SK-N-MC (cell line): ENCODE measurements around the gene HNRNPM.

Experiments used
- EZH2 ChIP-seq: fragments of 200-600 bp; sonication (generic); IDR thresholded peaks from one replicate; pipeline ENCODE4 v1.6.1; 2017; ENCODE audit warnings: antibody characterized with exemption
- FOXP2 ChIP-seq: optimal IDR thresholded peaks from 2 replicates; pipeline ENCODE3; 2011; ENCODE audit warnings: mild to moderate bottlenecking, moderate library complexity; ENCODE audit not compliant: insufficient read depth; ENCODE audit errors: extremely low read length, control extremely low read depth
- POLR2AphosphoS5 ChIP-seq: IDR thresholded peaks from 2 replicates; pipeline ENCODE4 v1.6.1; 2012; ENCODE audit warnings: mild to moderate bottlenecking, low read depth, low read length, borderline replicate concordance

DNA sequence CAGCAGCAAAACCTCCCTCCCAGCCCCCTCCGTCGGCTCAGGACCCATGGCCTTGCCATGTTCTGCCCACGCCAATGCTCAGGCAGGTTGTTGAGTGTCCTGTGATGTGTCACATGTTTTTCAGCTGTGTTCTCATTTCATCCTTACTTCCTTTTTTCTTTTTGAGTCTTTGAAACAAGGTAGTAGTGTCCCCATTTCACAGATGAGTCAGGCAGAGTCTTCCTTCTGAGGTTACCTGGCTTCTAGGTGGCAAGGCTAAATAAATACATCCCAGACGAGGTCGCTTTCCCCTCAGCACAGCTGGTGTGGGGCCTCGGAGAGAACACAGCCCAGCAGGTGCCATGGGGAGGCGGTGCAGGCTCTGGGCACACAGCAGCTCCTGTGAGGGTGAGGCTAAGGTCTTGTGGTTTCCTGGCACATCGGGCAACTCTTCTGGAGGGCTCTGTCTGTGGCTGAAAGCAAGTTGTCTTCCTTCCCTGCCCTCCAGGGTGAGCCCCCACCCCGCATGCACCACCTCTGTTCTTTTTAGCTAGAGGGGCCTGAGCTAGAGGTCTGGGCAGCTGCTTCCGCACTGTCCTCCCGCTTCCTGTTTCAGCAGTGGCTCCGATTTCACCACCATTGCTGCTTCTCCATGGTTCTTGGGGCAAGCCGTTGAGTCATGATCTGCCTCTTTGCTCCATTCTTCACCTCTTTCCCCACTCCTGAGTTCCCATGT, 42.5 kb downstream of the HNRNPM start:
- TF ChIP-seq EZH2 (no peak), POLR2AphosphoS5 (no peak), FOXP2 (no peak)
